Esophagus muscularis mucosa (tissue), 4 donors: ENCODE data around the gene CNTNAP3B.
"Not testable (repeated sequence)": the region's sequence is repeated elsewhere in the genome, so short reads cannot be mapped to it uniquely, and the experiment has no call there.

ENCODE experiments used
- CTCF ChIP-seq, 3 experiments: fragments of 200-600 bp in 2 of 3; fragments of 450-650 bp in 1 of 3; sonication (generic) in 2 of 3; IDR thresholded peaks; one replicate each; pipeline ENCODE4 v1.5.1; 2017 to 2019; ENCODE audit warnings: antibody characterized with exemption in 3 of 3, mild to moderate bottlenecking in 2 of 3, moderate library complexity in 1 of 3
- EP300 ChIP-seq: sonication (generic); formaldehyde crosslinking; IDR thresholded peaks from one replicate; pipeline ENCODE4 v1.6.1; 2017; ENCODE audit warnings: antibody characterized with exemption
- POLR2A ChIP-seq: fragments of 450-650 bp; IDR thresholded peaks from one replicate; pipeline ENCODE4 v1.6.1; 2017; ENCODE audit warnings: antibody characterized with exemption, moderate library complexity, mild to moderate bottlenecking, low read depth
- POLR2AphosphoS5 ChIP-seq, 2 donors: sonication (generic); formaldehyde crosslinking; IDR thresholded peaks; one replicate each; pipeline ENCODE4 v1.6.1; 2017; ENCODE audit warnings: antibody characterized with exemption in 2 of 2

- not testable (repeated sequence) for TF ChIP-seq CTCF (IDR thresholded peaks at IDR 0.05); EP300; POLR2AphosphoS5 (IDR thresholded peaks at IDR 0.05); POLR2A
These were observed 108.6 kb downstream of the CNTNAP3B start for GRCh38 chr9:42020639-42021038.
